PC-3 (cell line): Measurements from ENCODE around the gene RAB3GAP2. TPM values are rescaled to one million over a fixed set of nuclear protein-coding genes. Genes with fewer than 3 reads are reported as not detected.

Experiments
- ATAC-seq: fragments of 200-7000 bp; cut with Tn5 transposase; 2 replicates; pipeline ENCODE4 v1.9.1; 2020; ENCODE audit warnings: mild to moderate bottlenecking, moderate library complexity
- BruUV-seq: library from RNA; stranded (reverse); fragments of 400-500 nt; replicated peaks from 2 replicates; lab custom pipeline; 2021; lab: Mats Ljungman, UMichigan
- CTCF ChIA-PET: fragments of 300-600 bp; sonication (Branson Sonifier 250); formaldehyde crosslinking; loops from one replicate; lab custom pipeline; 2022; ENCODE audit warnings: antibody characterized with exemption; lab: Charles Lee
- POLR2A ChIA-PET: fragments of 300-600 bp; sonication (Branson Sonifier 250); formaldehyde crosslinking; loops from one replicate; lab custom pipeline; 2022; ENCODE audit warnings: antibody characterized with exemption; ENCODE audit not compliant: unreplicated experiment; lab: Charles Lee
- DNase-seq: peaks from one replicate; pipeline ENCODE4 v3.0.0-alpha.2; 2015
- H2AFZ ChIP-seq: fragments of 300-600 bp; sonication (generic); 2 replicates; pipeline ENCODE4 v1.6.0; 2016; ENCODE audit warnings: antibody characterized with exemption, low read length
- H3F3A ChIP-seq: fragments of 300-600 bp; sonication (generic); one replicate; pipeline ENCODE4 v1.6.0; 2017; ENCODE audit warnings: antibody characterized with exemption, low read length, control low read depth, mild to moderate bottlenecking; ENCODE audit not compliant: unreplicated experiment
- H3K27ac ChIP-seq: fragments of 300-600 bp; sonication (generic); 2 replicates; pipeline ENCODE4 v1.5.1; 2016; ENCODE audit warnings: mild to moderate bottlenecking, low read length
- H3K27me3 ChIP-seq: fragments of 300-600 bp; sonication (generic); 2 replicates; pipeline ENCODE4 v1.6.1; 2016; ENCODE audit warnings: low read length, mixed read lengths
- H3K36me3 ChIP-seq: fragments of 300-600 bp; sonication (generic); 2 replicates; pipeline ENCODE4 v1.6.1; 2016; ENCODE audit warnings: low read depth, mixed run types, low read length, mixed read lengths
- H3K4me1 ChIP-seq: fragments of 300-600 bp; sonication (generic); 2 replicates; pipeline ENCODE4 v1.5.1; 2016; ENCODE audit warnings: low read length; ENCODE audit not compliant: insufficient read depth
- H3K4me2 ChIP-seq: fragments of 300-600 bp; sonication (generic); 2 replicates; pipeline ENCODE4 v1.6.0; 2016; ENCODE audit warnings: low read length
- H3K4me3 ChIP-seq: fragments of 300-600 bp; sonication (generic); 2 replicates; pipeline ENCODE4 v1.5.1; 2016; ENCODE audit warnings: mild to moderate bottlenecking, low read length, mixed read lengths
- H3K79me2 ChIP-seq: fragments of 300-600 bp; sonication (generic); 2 replicates; pipeline ENCODE4 v1.6.1; 2017; ENCODE audit warnings: low read length, mixed read lengths
- H3K9ac ChIP-seq: fragments of 300-600 bp; sonication (generic); 2 replicates; pipeline ENCODE4 v1.6.0; 2016; ENCODE audit warnings: mild to moderate bottlenecking, low read length
- H3K9me2 ChIP-seq: fragments of 300-600 bp; sonication (generic); replicated peaks from 2 replicates; pipeline ENCODE4 v1.6.1; 2016; ENCODE audit warnings: mixed run types, low read length, mixed read lengths
- H3K9me3 ChIP-seq: fragments of 300-600 bp; sonication (generic); 2 replicates; pipeline ENCODE4 v1.6.1; 2016; ENCODE audit warnings: low read length, mixed read lengths
- H4K20me1 ChIP-seq: fragments of 300-600 bp; sonication (generic); 2 replicates; pipeline ENCODE4 v1.6.1; 2016; ENCODE audit warnings: low read length, mixed read lengths
- EZH2 ChIP-seq: fragments of 300-600 bp; sonication (generic); IDR thresholded peaks from one replicate; pipeline ENCODE4 v1.6.1; 2017; ENCODE audit warnings: antibody characterized with exemption, mild to moderate bottlenecking, low read length; ENCODE audit not compliant: unreplicated experiment
- EZH2phosphoT487 ChIP-seq: fragments of 300-600 bp; sonication (generic); IDR thresholded peaks from 2 replicates; pipeline ENCODE4 v1.6.1; 2018; ENCODE audit warnings: mild to moderate bottlenecking, antibody characterized with exemption, low read length, borderline replicate concordance
- intact Hi-C: fragments of 100-400 bp; cut with micrococcal nuclease; formaldehyde crosslinking; loops from 2 replicates; pipeline ENCODE4 v1.9.0; 2023
- total RNA-seq: library from RNA; depleted of rRNA; stranded (reverse); fragments of >200 nt; gene quantifications from 2 replicates; pipeline ENCODE4 v1.2.3, GENCODE V29; 2014
- TF ChIP-seq, protein P1 (sequence below): fragments of 300-600 bp; sonication (generic); conservative IDR thresholded peaks from 2 replicates; pipeline ENCODE4 v1.5.1; 2017; ENCODE audit warnings: antibody characterized with exemption, low read depth, mild to moderate bottlenecking, low read length

Gene RAB3GAP2
- total RNA-seq, 1 experiment from 2014 or later: 16.7 TPM

DNA sequence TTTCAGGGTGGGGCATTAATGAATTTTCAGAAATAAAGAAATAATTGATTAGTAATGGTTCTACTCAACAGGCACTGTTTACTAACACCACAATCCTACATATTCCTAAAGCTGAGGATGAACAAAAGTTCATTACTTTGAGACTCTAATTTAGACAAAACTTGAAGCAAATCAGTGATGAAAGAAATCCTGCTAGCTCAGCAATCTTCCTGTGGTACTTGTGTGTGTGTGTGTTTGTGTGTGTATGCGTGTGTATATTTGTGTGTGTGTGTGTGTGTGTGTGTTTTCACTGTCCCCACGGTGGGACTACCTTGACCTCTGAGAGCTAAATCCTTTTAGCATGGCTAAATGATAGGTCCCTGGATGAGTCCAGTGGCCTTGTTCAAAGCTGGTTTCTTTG lies 48.5 kb upstream of the RAB3GAP2 start:
- Histone ChIP-seq H3F3A (no peaks in the 10 kb centered on the region), H2AFZ (no peak overlapping the region), H3K9me3 (no peaks in the 10 kb centered on the region), H3K27me3 (peaks cover 24% of the 10 kb centered on the region), H3K4me1 (no peaks in the 10 kb centered on the region), H3K9me2 (no peaks in the 10 kb centered on the region), H3K27ac (no peak overlapping the region), H3K36me3 (no peaks in the 10 kb centered on the region), H4K20me1 (no peaks in the 10 kb centered on the region), H3K4me2 (no peak overlapping the region), H3K79me2 (no peaks in the 10 kb centered on the region), H3K4me3 (no peak overlapping the region), H3K9ac (no peak overlapping the region)
- CTCF ChIA-PET: no interaction called here
- no peak for DNase-seq
- intact Hi-C loops: no loop called here
- no peak for ATAC-seq
- BruUV-seq: no TSS peak
- POLR2A ChIA-PET: interaction anchor here (0.6 kb wide), 2 partner anchors 8 to 205 kb away, joined by 4 to 6 read pairs; no protein-coding TSS in a partner anchor
- TF ChIP-seq, protein P1, sequence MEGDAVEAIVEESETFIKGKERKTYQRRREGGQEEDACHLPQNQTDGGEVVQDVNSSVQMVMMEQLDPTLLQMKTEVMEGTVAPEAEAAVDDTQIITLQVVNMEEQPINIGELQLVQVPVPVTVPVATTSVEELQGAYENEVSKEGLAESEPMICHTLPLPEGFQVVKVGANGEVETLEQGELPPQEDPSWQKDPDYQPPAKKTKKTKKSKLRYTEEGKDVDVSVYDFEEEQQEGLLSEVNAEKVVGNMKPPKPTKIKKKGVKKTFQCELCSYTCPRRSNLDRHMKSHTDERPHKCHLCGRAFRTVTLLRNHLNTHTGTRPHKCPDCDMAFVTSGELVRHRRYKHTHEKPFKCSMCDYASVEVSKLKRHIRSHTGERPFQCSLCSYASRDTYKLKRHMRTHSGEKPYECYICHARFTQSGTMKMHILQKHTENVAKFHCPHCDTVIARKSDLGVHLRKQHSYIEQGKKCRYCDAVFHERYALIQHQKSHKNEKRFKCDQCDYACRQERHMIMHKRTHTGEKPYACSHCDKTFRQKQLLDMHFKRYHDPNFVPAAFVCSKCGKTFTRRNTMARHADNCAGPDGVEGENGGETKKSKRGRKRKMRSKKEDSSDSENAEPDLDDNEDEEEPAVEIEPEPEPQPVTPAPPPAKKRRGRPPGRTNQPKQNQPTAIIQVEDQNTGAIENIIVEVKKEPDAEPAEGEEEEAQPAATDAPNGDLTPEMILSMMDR: no peak
- TF ChIP-seq EZH2phosphoT487 (no peak), EZH2 (no peak)

DNA sequence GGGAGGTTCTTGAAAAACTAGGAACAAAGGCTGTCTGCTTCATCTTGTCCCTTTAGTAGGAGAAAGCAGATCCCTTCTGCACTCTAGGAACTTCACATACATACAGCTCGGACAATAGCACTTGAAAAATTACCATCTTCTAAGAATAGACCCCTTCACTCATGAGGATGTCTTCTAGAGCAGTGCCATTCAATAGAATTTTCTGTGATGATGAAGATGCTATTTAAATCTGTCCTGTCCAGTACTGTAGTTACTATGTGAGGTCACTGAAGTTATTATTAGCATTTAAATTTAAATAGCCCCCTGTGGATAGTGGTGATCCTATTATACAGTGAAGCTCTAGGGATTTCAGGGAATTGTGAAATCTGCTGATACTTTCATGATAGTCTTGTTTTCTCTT lies 46.4 kb upstream of the RAB3GAP2 start:
- H3K79me2 ChIP-seq: no peaks in the 10 kb centered on the region
- POLR2A ChIA-PET: no interaction called here
- no peaks in the 10 kb centered on the region for H3K4me1 ChIP-seq
- H3K4me3 ChIP-seq: no peak overlapping the region
- no peak overlapping the region for H3K9ac ChIP-seq
- TF ChIP-seq EZH2: no peak
- TF ChIP-seq, protein P1: no peak
- TF ChIP-seq EZH2phosphoT487: no peak
- CTCF ChIA-PET: no interaction called here
- no peak overlapping the region for H3K27ac ChIP-seq
- DNase-seq: no peak
- BruUV-seq: no TSS peak
- no peak overlapping the region for H3K4me2 ChIP-seq
- H2AFZ ChIP-seq: no peak overlapping the region
- H3K9me2 ChIP-seq: no peaks in the 10 kb centered on the region
- intact Hi-C loops: no loop called here
- ATAC-seq: no peak
- H3K36me3 ChIP-seq: no peaks in the 10 kb centered on the region
- H3F3A ChIP-seq: no peaks in the 10 kb centered on the region
- H4K20me1 ChIP-seq: no peaks in the 10 kb centered on the region
- H3K27me3 ChIP-seq: peaks cover 24% of the 10 kb centered on the region
- H3K9me3 ChIP-seq: no peaks in the 10 kb centered on the region

DNA sequence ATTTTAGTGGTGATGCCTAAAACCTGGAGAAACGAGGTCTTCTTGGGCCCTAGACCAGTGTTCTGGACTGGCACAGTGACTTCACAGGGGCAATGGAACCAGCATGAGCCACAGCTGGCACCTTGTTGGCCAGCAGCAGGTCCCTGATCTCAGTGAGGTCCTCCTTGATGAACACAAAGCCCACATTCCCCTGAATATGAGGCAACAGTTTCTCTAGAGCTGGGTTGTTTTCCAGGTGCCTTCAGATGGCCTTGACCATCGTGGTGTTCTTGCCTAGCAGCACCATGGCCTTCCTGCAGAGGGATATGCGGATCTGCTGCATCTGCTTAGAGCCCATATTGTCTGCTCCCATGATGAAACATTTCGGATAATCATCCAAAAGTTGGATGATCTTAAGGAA lies 44.9 kb upstream of the RAB3GAP2 start:
- DNase-seq: no peak
- H3F3A ChIP-seq: no peaks in the 10 kb centered on the region

More for the DNA sequence above, 44.9 kb upstream of the RAB3GAP2 start:
- Histone ChIP-seq H3K9me3 (no peaks in the 10 kb centered on the region), H3K4me2 (no peak overlapping the region), H3K79me2 (no peaks in the 10 kb centered on the region), H3K9me2 (no peaks in the 10 kb centered on the region), H3K27ac (no peak overlapping the region), H3K4me3 (no peak overlapping the region), H3K9ac (no peak overlapping the region), H2AFZ (no peak overlapping the region), H4K20me1 (no peaks in the 10 kb centered on the region), H3K4me1 (no peaks in the 10 kb centered on the region), H3K36me3 (no peaks in the 10 kb centered on the region), H3K27me3 (peaks cover 18% of the 10 kb centered on the region; the same call in 1 of the 2 replicates)
- no TSS peak for BruUV-seq
- no peak for ATAC-seq
- POLR2A ChIA-PET: no interaction called here
- TF ChIP-seq, protein P1: no peak
- TF ChIP-seq EZH2phosphoT487 (no peak), EZH2 (no peak)
- CTCF ChIA-PET: no interaction called here
- intact Hi-C loops: no loop called here
